HUDEP-2 (cell line): Measurements from ENCODE around the gene MCM5.
"Not testable (repeated sequence)": the region's sequence is repeated elsewhere in the genome, so short reads cannot be mapped to it uniquely, and the experiment has no call there.

Experiments used
- DNase-seq, 76 experiments: peaks; one replicate each; lab custom pipeline; 2025; ENCODE audit not compliant: unreplicated experiment in 76 of 76; lab: John Stamatoyannopoulos, UW

The MCM5 gene

GRCh38 chr22:35449829-35450689 is 50.1 kb downstream of the MCM5 start:
- DNase-seq = no peak

GRCh38 chr22:35450824-35451569 is 51.1 kb downstream of the MCM5 start:
- no peak for DNase-seq

GRCh38 chr22:35451592-35451991 is 51.7 kb downstream of the MCM5 start:
- no peak for DNase-seq

GRCh38 chr22:35452351-35452781 is 52.4 kb downstream of the MCM5 start:
- DNase-seq = no peak

- DNase-seq = no peak
These were observed 53.1 kb downstream of the MCM5 start for GRCh38 chr22:35452810-35453743.

- DNase-seq = no peak
These were observed 54.6 kb downstream of the MCM5 start for GRCh38 chr22:35454416-35455054.

- DNase-seq = no peak
These were observed 55.6 kb downstream of the MCM5 start for GRCh38 chr22:35455529-35455928.

- no peak for DNase-seq
These were observed 56.8 kb downstream of the MCM5 start for GRCh38 chr22:35456757-35457156.

GRCh38 chr22:35457729-35458546 is 58.0 kb downstream of the MCM5 start:
- DNase-seq = no peak

GRCh38 chr22:35458547-35459422 is 58.8 kb downstream of the MCM5 start:
- DNase-seq = no peak

- no peak for DNase-seq
These were observed 59.5 kb downstream of the MCM5 start for GRCh38 chr22:35459423-35459894.

- DNase-seq = not testable (repeated sequence)
These were observed 60.0 kb downstream of the MCM5 start for GRCh38 chr22:35459976-35460375.

- no peak for DNase-seq
These were observed 60.7 kb downstream of the MCM5 start for GRCh38 chr22:35460688-35461087.

GRCh38 chr22:35462498-35463230 is 62.7 kb downstream of the MCM5 start:
- no peak for DNase-seq

GRCh38 chr22:35463231-35463933 is 63.4 kb downstream of the MCM5 start:
- no peak for DNase-seq

GRCh38 chr22:35464399-35464798 is 64.5 kb downstream of the MCM5 start:
- DNase-seq = no peak

- DNase-seq = no peak
These were observed 65.3 kb downstream of the MCM5 start for GRCh38 chr22:35465109-35465701.
